ENCODE data around the gene PCNX4. TPM values are rescaled to one million over a fixed set of nuclear protein-coding genes. Genes with fewer than 3 reads are reported as not detected.
A peak's percentile ranks its signal among the peaks of the same experiment; 100 is the strongest.

The PCNX4 gene
- total RNA-seq, 1 experiment from 2014 or later: 65.1 TPM

DNA sequence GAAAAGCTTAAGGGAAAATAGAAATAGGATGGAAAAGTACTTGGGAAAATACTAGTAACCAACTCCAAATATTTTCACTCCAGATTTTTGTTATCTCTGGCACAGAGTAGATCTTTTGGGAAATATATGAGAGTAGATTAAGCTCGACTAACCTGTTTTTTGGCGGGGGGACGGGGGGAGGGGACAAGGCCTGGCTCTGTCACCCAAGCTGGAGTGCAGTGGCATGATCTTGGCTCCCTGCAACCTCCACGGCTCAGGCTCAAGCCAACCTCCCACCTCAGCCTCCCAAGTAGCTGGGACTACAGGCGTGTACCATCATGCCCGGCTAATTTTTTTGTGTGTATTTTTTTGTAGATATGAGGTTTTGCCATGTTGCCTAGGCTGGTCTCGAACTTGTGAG, 68.7 kb downstream of the PCNX4 start:
- intact Hi-C loops (cut with micrococcal nuclease; ENCODE audit: unreplicated experiment): no loop called here
- POLR2A ChIA-PET (ENCODE audit: unreplicated experiment): interaction anchor here (0.6 kb wide), 1 partner anchor 324 kb away, joined by 7 read pairs; no protein-coding TSS in a partner anchor

DNA sequence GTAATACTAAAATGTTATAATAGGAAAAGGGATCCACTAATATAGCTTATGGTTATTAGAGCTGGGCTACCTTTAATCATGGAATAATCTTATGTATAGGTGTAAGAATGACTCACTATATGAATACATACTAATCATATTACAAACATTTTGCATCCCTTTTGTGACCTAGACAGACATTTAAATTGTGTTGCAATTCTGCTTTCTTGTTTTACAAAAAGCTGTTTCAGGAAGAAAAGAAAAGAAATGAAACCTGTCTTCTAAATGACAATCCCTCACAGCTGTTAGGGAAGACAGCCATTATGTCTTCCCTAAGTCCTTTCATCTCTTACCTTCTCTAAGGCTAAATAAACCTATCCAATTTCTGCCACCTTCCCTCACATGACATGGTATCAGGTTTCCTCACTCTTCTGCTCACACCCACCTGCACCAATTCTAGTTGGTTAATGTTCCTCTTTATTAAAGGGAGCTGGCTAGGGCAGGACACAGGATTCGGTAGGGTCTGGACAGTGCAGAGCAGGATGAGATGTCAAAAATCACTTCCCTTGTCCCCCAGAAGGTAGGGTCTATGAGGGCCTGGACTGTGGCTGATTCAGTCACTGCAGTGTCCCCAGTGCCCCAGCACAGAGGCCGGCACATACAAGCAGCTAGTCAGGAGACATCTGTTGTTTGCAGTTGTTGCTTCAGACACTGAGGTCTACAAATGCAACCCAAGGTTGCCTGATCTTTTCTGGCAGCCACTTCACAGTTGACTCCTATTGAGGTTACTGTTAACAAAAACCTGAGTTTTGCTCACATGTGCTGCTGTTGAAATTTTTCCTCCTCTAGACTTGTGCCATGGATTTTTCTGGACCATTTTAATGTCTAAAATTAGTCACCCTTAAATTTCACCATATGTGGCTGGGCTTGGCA, 69.7 kb downstream of the PCNX4 start:
- H2AFZ ChIP-seq: no peak overlapping the region
- H3K27ac ChIP-seq: peak overlapping the region; percentile 14; the same call in 1 of the 2 replicates
- no peak overlapping the region for H3K4me3 ChIP-seq
- no peaks in the 10 kb centered on the region for H3K36me3 ChIP-seq (ENCODE audit: low read depth)
- peaks cover 30% of the 10 kb centered on the region for H3F3A ChIP-seq (ENCODE audit: insufficient read depth, low read depth)
- H3K27me3 ChIP-seq (ENCODE audit: insufficient read depth, low read depth): no peaks in the 10 kb centered on the region
- H4K20me1 ChIP-seq (ENCODE audit: insufficient read depth): no peaks in the 10 kb centered on the region
- peak in 1 of 2 experiments; percentile 57 for DNase-seq
- intact Hi-C loops (cut with micrococcal nuclease; ENCODE audit: unreplicated experiment): no loop called here
- peaks cover 29% of the 10 kb centered on the region for H3K79me2 ChIP-seq (ENCODE audit: low read depth)
- CTCF ChIA-PET: interaction anchor here (0.6 kb wide), 1 partner anchor 97 kb away, joined by 3 read pairs; no protein-coding TSS in a partner anchor
- peaks cover 37% of the 10 kb centered on the region for H3K4me1 ChIP-seq (replicated peaks; ENCODE audit: insufficient read depth)
- POLR2A ChIA-PET (ENCODE audit: unreplicated experiment): interaction anchor here (0.6 kb wide), 2 partner anchors 23 to 97 kb away, joined by 6 to 8 read pairs; no protein-coding TSS in a partner anchor
- no peaks in the 10 kb centered on the region for H3K9me2 ChIP-seq (ENCODE audit: insufficient read depth)
- TF ChIP-seq, protein P1, sequence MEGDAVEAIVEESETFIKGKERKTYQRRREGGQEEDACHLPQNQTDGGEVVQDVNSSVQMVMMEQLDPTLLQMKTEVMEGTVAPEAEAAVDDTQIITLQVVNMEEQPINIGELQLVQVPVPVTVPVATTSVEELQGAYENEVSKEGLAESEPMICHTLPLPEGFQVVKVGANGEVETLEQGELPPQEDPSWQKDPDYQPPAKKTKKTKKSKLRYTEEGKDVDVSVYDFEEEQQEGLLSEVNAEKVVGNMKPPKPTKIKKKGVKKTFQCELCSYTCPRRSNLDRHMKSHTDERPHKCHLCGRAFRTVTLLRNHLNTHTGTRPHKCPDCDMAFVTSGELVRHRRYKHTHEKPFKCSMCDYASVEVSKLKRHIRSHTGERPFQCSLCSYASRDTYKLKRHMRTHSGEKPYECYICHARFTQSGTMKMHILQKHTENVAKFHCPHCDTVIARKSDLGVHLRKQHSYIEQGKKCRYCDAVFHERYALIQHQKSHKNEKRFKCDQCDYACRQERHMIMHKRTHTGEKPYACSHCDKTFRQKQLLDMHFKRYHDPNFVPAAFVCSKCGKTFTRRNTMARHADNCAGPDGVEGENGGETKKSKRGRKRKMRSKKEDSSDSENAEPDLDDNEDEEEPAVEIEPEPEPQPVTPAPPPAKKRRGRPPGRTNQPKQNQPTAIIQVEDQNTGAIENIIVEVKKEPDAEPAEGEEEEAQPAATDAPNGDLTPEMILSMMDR (conservative IDR thresholded peaks at IDR 0.05): no peak
- no peak for TF ChIP-seq EZH2 (IDR thresholded peaks at IDR 0.05; ENCODE audit: low read depth)
- peak overlapping the region; percentile 29 for H3K4me2 ChIP-seq
- no TSS peak for BruUV-seq (replicated peaks)
- H3K9me3 ChIP-seq (ENCODE audit: insufficient read depth, low read depth): no peaks in the 10 kb centered on the region

More for the DNA sequence above, 68.7 kb downstream of the PCNX4 start:
- no peak for TF ChIP-seq EZH2 (IDR thresholded peaks at IDR 0.05; ENCODE audit: low read depth)
- TF ChIP-seq, protein P1 (conservative IDR thresholded peaks at IDR 0.05): no peak
- Histone ChIP-seq H2AFZ (no peak overlapping the region), H3K79me2 (ENCODE audit: low read depth) (peaks cover 29% of the 10 kb centered on the region), H3K9me3 (ENCODE audit: insufficient read depth, low read depth) (no peaks in the 10 kb centered on the region), H3K4me2 (no peak overlapping the region), H3K4me1 (replicated peaks; ENCODE audit: insufficient read depth) (peaks cover 27% of the 10 kb centered on the region), H3K9me2 (ENCODE audit: insufficient read depth) (no peaks in the 10 kb centered on the region), H3F3A (ENCODE audit: insufficient read depth, low read depth) (peaks cover 25% of the 10 kb centered on the region), H3K4me3 (no peak overlapping the region), H4K20me1 (ENCODE audit: insufficient read depth) (no peaks in the 10 kb centered on the region), H3K36me3 (ENCODE audit: low read depth) (no peaks in the 10 kb centered on the region), H3K27ac (no peak overlapping the region), H3K27me3 (ENCODE audit: insufficient read depth, low read depth) (no peaks in the 10 kb centered on the region)
- BruUV-seq (replicated peaks): no TSS peak
- DNase-seq: no peak
- CTCF ChIA-PET: interaction anchor here (0.6 to 0.7 kb wide), 3 partner anchors 10 to 857 kb away, joined by 8 to 16 read pairs (median 15); no protein-coding TSS in a partner anchor

DNA sequence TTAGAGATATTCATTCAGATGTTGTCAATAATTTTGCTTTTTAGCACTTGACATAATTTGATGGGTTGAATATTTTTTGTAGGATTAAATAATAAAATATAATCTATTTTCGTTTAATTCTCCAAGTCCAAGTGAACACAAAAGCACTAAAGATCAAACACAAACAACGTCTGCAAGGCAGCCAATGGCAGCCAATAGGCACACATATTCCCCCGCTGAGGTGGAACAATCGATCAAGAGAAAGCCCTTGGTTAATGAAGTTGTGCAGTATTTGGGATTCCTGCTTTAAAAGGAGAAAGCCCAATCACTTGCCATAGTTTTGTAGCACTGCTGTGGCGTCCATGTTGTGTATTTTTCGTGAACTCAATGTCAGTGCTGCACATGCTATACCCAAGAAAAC, 72.0 kb downstream of the PCNX4 start:
- POLR2A ChIA-PET (ENCODE audit: unreplicated experiment): interaction anchor here (0.6 kb wide), 1 partner anchor 425 kb away, joined by 7 read pairs; no protein-coding TSS in a partner anchor

More for the DNA sequence above, 72.0 kb downstream of the PCNX4 start:
- H3K9me2 ChIP-seq (ENCODE audit: insufficient read depth): no peaks in the 10 kb centered on the region
- no TSS peak for BruUV-seq (replicated peaks)
- peaks cover 30% of the 10 kb centered on the region for H3F3A ChIP-seq (ENCODE audit: insufficient read depth, low read depth)
- intact Hi-C loops (cut with micrococcal nuclease; ENCODE audit: unreplicated experiment): loop anchor here (2.0 kb wide), 1 partner anchor 199 kb away; no protein-coding TSS in a partner anchor
- peak overlapping the region; percentile 75 for H3K4me2 ChIP-seq
- CTCF ChIA-PET: interaction anchor here (1.1 kb wide), 1 partner anchor 101 kb away, joined by 3 read pairs; no protein-coding TSS in a partner anchor
- H3K27me3 ChIP-seq (ENCODE audit: insufficient read depth, low read depth): no peaks in the 10 kb centered on the region
- DNase-seq: no peak
- no peak overlapping the region for H2AFZ ChIP-seq
- peaks cover 38% of the 10 kb centered on the region for H3K4me1 ChIP-seq (replicated peaks; ENCODE audit: insufficient read depth)
- TF ChIP-seq EZH2 (IDR thresholded peaks at IDR 0.05; ENCODE audit: low read depth): no peak
- TF ChIP-seq, protein P1 (conservative IDR thresholded peaks at IDR 0.05): no peak
- peak overlapping the region; percentile 87; the same call in 1 of the 2 replicates for H3K4me3 ChIP-seq
- H3K9me3 ChIP-seq (ENCODE audit: insufficient read depth, low read depth): no peaks in the 10 kb centered on the region
- no peaks in the 10 kb centered on the region for H4K20me1 ChIP-seq (ENCODE audit: insufficient read depth)
- H3K27ac ChIP-seq: no peak overlapping the region
- H3K79me2 ChIP-seq (ENCODE audit: low read depth): peaks cover 26% of the 10 kb centered on the region
- no peaks in the 10 kb centered on the region for H3K36me3 ChIP-seq (ENCODE audit: low read depth)

Measured in PC-9 (cell line).